Effector CD8-positive, alpha-beta T cell (primary cell): Measurements from ENCODE around the gene LSM2.
"Not testable (repeated sequence)": the region's sequence is repeated elsewhere in the genome, so short reads cannot be mapped to it uniquely, and the experiment has no call there.

Experiments used
- DNase-seq: peaks from one replicate; lab custom pipeline; 2025; lab: John Stamatoyannopoulos, UW
- total RNA-seq, 4 experiments: gene quantifications; one replicate each; lab custom pipeline; 2026; lab: John Stamatoyannopoulos, UW

The LSM2 gene
- 13.0 to 28.3 (median 16.2) reads per million in 4 experiments for total RNA-seq

DNA sequence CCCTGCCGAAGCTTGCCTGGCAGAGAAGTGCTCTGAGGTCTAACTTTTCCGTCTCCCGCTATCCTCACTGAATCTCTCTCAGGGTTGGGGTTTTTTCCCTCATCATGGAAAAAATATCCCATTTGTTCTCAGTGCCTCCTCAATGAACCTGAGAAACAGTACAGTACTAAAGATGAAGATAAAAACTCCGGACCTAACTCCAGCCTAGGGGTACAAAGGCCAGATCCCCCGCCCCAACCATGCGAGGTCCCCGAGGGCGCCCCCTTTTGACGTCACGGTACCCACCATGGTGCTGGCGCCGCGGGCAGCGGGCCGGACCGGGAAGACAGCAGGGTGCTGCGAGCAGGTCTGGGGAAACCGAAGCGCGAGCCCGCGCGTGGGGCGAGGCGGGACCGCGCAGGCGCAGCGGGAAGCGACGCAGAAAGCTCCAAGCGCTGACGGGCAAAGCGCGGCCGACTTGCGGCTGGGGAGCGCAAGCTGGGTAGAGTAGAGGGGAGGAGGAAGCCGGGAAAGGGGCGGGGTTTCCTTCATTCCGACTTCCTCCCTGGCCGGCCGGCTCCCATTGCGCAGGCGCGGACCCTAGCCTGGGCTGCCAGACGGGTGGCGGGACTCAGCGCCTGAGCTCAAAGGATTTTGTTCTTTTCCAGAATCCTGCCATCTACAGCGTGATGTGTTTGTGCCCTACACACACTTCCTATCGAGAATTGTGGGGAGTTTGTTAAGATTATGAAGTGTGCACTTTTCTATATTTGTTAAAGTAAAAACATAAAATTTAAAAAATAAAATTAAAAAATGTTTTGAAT, at the start of gene LSM2:
Gene LSM2 (minus strand): TSS at position 497 of the 803 bp plus-strand sequence. CDS start 209 bp downstream, at position 288.
- DNase-seq: peak; percentile 94

DNA sequence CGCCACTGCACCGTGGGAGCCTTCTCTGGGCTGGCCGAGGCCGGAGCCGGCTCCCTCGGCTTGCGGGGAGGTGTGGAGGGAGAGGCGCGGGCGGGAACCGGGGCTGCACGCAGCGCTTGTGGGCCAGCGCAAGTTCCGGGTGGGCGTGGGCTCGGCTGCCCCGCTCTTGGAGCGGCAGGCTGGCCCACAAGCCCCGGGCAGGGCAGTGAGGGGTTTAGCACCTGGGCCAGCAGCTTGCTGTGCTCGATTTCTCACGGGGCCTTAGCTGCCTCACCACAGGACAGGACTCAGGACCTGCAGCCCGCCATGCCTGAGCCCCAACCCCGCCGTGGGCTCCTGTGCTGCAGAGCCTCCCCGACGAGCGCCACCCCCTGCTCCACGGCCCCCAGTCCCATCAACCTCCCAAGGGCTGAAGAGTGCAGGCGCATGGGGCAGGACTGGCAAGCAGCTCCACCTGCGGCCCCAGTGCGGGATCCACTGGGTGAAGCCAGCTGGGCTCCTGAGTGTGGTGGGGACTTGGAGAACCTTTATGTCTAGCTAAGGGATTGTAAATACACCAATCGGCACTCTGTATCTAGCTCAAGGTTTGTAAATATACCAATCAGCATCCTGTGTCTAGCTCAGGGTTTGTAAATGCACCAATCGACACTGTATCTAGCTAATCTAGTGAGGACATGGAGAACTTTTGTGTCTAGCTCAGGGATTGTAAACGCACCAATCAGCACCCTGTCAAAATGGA, 45.4 kb upstream of the LSM2 start:
- DNase-seq: not testable (repeated sequence)

DNA sequence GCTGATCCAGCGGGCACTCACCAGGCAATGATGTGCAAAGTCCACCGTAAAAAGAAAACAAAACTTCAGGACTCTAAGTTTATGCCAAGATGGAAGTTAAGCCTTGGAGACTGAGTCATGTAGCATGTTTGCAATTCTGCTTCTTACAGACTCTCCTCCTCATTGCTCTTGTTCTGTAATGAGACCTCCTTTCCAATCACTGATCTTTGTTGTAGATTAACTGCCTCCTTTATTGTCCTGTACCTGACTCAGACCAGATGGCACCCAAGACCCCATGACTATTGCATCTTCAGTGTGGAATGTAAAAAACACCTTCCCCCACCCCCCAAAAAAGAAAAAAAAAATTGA, 44.7 kb upstream of the LSM2 start:
- DNase-seq: no peak

DNA sequence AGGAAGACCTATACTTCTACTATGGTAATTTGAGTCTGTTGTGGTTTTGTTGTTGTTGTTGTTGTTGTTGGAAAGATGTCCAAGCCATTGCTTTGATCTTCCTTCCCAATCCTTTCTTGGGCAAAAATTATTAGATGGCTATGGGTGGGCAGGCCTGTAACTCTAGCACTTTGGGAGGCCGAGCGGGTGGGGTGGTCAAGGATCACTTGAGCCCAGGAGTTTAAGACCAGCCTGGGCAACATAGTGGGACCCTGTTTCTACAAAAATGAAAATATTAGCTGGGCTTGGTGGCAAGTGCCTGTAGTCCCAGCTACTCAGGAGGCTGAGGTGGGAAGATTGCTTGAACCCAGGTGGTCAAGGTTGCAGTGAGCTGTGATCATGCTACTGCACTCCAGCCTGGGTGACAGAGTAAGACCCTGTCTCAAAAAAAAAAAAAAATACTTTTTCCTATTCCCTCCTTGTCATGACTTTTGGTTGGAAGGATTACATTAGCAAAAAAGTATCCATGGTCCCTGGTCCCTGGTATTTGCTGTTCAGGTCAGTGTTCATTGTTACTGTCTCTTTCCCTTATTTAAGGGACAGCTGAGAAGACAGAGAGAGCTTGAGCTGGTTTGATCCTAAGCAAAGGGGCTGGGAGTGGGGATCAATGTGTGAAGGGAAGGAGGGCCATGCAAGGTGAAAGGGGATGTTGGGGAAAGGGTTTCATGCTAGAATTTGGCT, 44.2 kb upstream of the LSM2 start:
- no peak for DNase-seq

DNA sequence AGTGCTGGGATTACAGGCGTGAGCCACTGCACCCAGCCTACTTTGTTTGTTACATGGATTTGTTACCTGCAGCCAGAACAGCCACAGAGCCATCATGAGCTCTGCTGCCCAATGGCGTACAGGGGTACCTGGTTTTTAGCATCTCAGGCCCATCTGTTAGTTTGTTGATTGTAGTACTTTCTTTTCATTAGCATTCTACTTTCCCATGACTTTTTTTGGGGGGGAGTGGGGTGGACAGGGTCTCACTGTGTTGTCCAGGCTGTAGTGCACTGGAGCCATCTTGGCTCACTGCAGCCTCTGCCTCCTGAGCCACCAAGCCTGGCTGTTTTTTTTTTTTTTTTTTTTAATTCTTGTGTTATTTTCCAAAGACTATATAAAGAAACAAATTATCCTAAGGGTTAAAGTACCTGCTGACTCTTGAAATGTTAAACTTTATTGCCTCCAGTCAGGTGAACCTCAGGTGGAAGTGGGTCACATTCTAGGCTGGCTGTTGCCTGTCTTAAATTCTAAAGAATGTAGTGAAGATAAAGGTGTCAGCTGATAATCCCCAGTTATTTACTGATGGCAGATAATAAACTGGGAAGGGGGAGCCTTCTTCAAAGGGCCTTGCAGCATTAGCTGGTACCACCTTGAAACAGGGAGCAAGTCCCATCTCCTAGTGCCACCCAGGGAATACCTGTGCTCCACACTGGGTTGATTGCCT, 40.7 kb upstream of the LSM2 start:
- no peak for DNase-seq

DNA sequence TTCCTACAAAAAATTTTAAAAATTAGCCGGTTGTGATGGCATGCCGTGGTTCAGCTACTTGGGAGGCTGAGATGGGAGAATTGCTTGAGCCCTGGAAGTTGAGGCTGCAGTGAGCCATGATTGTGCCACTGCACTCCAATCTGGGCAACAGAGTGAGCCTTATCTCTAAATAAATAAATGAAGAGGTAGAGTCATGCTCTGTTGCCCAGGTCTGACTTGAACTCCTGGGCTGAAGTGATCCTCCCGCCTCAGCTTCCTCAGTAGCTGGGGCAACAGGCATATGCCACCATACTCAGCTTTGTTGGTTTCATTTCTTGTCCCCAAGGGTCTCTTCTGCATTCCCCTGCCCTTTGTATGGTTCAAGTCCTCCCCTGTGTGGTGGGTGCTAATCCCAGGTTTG, 37.7 kb upstream of the LSM2 start:
- DNase-seq: no peak

DNA sequence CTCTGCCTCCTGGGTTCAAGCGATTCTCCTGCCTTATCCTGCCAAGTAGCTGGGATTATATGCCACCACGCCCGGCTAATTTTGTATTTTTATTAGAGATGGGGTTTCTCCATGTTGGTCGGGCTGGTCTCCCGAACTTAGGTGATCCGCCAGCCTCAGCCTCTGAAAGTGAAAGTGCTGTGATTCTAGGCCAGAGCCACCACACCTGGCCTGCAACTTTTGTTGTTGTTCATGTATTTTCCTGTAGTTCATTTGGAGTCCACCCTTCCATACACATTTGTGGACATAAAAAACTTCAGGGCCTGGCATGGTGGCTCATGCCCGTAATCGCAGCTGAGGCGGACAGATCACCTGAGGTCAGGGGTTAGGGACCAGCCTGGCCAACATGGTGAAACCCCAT, 35.3 kb upstream of the LSM2 start:
- DNase-seq: no peak

DNA sequence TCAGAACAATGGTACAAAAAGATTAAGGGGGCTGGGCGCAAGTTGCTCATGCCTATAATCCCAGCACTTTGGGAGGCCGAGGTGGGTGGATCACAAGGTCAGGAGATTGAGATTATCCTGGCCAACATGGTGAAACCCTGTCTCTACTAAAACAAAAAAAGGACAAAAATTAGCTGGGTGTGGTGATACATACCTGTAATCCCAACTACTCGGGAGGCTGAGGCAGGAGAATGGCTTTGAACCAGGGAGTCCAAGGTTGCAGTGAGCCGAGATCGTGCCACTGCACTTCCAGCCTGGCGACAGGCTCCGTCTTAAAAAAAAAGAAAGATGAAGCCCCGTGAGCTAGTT, 33.0 kb upstream of the LSM2 start:
- DNase-seq: not testable (repeated sequence)

DNA sequence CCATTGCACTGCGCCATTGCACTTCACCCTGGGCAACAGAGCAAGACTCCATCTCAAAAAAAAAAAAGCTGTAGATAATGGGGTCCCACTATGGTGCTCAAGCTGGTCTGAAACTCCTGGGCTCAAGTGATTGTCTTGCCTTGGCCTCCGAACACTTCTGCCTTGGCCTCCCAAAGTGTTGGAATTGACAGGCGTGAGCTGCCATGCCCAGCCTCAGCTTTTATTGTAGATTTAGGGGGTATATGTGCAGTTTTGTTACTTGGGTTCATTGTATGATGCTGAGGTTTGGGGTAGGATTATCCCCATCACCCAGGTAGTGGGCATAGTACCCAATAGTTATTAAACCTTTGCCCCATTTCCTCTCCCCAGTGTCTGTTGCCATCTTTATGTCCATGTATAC, 32.2 kb upstream of the LSM2 start:
- no peak for DNase-seq

DNA sequence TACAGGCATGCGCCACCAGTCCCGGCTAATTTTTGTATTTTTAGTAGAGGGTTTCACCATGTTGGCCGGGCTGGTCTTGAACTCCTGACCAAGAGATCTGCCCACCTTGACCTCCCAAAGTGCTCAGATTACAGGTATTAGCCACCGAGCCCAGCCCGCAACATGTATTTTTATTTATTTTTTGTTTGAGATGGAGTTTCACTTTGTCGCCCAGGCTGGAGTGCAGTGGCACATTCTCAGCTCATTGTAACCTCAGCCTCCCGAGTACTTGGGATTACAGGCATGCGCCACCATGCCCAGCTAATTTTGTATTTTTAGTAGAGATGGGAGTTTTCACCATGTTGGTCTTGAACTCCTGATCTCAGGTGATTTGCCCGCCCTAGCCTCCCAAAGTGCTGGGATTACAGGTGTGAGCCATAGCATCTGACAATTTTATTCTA, 31.4 kb upstream of the LSM2 start:
- DNase-seq: not testable (repeated sequence)

DNA sequence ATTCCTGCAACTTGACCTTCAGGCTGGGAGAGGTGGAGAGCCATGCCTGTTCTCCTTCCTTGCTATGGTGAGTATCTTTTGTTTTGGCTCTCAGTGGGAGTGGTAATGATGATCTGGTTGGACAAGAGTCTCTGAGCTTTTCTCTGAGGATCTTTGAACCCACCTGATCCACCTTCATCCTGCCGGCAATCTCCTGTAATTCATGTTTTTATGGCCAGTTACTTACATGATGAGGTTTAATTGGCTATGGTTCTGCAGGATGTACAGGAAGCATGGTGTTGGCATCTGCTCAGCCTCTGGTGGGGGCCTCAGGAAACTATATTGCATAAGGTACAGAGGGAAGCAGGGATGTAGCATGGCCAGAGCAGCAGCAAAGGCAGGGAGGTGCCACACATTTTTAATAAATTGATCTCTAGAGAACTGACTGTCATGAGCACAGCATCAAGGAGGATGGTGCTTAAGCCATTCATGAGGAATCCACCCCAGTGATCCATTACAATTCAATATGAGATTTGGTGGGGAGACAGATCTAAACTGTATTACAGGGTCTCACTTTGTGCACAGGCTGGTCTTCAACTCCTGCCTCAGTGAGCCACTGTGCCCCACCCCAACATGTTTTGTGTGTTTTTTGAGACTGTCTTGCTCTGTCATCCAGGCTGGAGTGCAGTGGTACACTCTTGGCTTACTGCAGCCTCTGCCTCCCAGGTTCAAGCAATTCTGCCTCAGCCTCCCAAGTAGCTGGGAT, 30.8 kb upstream of the LSM2 start:
- DNase-seq: no peak

DNA sequence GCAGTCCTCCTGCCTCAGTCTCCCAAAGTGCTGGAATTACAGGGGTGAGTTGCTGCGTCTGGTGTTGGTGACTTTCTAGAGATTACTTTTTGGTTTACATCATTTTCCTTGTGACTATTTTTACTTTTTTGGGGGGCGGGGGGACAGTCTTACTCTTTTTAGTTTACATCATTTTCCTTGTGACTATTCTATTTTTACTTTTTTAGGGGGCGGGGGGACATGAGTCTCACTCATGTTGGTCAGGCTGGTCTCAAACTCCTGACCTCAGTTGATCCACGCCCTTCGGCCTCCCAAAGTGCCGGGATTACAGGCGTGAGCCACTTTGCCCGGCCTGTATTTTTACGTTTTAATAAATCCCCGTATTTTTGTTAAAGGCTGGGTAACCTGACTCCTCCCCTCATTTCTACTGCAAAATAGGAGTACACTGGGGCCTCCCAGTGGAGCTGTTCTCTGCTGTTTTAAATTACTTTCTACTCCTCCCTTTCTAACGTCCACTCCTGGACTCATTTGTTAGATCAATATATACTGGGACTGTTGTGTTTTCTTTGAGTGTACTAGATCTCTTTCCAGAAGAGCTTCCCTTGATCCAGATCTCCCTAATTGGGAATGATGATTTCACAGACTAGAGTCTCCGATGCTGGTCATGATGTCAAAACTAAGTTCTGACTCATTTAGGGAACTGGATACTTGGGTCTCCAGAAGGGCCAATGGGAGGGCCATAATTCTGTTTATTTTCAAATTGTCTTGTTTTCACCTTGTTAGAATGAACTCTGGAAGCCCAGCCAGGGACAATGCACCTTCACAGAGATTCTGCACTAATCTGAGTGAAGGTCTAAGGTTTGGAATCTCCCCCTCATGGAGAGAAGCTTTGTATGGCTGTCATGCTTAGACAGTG, 30.0 kb upstream of the LSM2 start:
- no peak for DNase-seq

DNA sequence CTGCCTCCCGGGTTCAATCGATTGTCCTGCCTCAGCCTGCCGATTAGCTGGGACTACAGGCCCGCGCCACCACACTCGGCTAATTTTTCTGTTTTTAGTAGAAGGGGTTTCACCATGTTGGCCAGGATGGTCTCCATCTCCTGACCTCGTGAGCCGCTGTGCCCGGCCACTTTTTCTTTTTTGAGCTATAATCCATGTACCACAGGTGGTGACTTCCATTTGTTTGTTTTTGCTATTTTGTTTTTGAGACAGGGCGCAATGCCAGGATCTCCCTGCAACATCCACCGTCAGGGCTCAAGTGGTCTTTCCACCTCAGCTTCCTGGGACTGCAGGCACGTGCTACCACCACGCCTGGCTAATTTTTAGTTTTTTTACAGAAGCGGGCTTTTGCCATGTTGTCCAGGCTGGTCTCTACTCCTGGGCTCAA, 29.3 kb upstream of the LSM2 start:
- DNase-seq: no peak

DNA sequence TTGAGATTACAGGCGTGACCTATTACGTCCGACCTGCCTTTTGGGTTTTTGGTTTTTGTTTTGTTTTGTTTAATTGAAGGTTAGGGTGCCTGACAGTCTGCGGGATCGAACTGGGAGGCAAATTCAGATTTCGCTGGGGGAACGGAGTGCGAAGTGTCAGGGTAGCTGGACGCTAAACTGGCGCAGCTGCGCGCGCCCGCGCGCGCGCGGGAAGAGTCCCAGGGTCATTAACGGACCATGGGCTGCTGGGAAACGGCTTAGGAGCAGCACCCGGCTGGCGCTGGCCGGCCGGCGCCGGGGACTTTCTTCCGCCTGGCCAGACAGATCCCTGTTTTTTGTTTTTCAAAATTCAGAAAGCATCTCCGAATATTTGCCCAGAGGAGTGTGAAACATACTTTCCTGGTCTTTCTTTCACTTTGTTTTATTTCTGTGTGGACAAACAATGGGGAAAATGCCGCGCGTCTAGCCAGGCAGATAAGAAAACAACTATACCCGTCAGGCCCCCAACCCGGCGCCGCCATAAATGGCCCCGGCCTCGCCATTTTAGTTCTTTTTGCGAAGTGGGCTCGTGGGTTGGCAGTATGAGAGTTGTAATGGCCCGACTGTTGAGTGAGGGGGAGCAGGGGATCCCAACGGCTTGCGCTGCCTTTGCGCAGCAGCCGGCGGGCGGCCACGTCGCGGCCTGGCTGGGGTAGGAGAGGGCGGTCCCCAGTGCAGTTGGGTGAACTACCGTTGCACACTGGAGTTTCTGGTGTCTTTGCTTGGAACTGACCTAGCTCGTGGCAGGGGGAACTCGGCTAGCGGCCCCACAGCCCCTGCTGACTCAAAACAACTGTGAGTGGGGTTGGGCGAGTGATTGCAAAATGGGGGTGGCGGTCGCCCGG, 27.8 kb upstream of the LSM2 start:
- DNase-seq: peak; percentile 66

DNA sequence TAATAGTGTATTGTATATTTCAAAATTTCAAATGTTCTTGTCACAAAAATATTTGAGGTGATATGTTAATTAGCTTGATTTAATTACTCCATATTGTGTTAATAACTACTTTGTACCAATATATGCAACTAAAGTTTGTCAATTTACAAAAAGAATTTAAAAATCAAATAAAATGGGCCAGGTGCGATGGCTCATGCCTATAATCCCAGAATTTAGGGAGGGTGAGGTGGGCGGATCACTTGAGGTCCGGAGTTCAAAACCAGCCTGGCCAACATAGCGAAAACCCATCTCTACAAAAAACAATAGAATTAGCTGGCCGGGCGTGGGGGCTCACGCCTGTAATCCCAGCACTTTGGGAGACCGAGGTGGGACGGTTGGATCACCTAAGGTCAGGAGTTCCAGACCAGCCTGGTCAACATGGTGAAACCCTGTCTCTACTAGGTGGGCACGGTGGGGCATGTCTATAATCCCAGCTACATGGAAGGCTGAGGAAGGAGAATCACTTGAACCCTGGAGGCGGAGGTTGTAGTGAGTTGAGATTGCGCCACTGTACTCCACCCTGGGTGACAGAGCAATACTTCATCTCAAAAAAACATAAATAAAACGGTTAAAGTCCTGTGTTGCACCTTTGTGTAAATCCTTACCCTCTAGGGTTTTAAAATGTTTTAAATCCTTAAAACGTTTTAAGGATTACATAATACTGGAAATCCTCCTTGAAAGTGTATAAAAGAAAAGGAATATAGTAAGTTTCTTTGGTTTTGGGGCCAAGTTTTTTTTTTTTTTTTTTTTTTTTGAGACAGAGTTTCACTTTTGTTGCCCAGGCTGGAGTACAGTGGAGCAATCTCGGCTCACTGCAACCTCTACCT, 24.8 kb upstream of the LSM2 start:
- no peak for DNase-seq

DNA sequence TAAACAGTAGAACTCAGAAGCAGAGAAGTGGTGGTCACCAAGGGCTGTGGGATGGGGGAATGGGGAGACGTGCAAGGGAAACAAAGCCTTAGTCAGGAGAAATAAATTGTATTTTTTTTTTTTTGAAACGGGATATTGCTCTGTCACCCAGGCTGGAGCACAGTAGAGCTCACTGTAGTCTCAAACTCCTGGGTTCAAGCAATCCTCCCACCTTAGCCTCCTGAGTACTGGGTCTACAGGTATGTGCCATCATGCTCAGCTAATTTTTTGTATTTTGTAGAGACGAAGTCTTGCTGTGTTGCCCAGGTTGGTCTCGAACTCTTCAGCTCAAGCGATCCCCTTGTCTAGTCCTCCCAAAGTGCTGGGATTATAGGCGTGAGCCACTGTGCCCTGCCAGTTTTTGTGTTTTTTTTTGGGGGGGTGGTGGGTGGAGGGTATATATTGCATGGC, 24.1 kb upstream of the LSM2 start:
- no peak for DNase-seq

DNA sequence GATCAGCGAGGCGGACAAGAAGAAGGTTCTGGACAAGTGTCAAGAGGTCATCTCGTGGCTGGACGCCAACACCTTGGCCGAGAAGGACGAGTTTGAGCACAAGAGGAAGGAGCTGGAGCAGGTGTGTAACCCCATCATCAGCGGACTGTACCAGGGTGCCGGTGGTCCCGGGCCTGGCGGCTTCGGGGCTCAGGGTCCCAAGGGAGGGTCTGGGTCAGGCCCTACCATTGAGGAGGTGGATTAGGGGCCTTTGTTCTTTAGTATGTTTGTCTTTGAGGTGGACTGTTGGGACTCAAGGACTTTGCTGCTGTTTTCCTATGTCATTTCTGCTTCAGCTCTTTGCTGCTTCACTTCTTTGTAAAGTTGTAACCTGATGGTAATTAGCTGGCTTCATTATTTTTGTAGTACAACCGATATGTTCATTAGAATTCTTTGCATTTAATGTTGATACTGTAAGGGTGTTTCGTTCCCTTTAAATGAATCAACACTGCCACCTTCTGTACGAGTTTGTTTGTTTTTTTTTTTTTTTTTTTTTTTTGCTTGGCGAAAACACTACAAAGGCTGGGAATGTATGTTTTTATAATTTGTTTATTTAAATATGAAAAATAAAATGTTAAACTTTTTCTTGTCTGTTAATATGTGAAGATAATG, 23.0 kb upstream of the LSM2 start:
- no peak for DNase-seq
